Stimulated activated CD4-positive, alpha-beta T cell treated with anti-CD3 and anti-CD28 coated beads, Interleukin-4, amount 100 ng/mL, for 1 hour (primary cell): ENCODE measurements around the gene LRRC28.
"Not testable (repeated sequence)": the region's sequence is repeated elsewhere in the genome, so short reads cannot be mapped to it uniquely, and the experiment has no call there.

ENCODE experiments used
- DNase-seq: peaks from one replicate; pipeline ENCODE4 v3.0.0-alpha.2; 2020

LRRC28 gene

DNA sequence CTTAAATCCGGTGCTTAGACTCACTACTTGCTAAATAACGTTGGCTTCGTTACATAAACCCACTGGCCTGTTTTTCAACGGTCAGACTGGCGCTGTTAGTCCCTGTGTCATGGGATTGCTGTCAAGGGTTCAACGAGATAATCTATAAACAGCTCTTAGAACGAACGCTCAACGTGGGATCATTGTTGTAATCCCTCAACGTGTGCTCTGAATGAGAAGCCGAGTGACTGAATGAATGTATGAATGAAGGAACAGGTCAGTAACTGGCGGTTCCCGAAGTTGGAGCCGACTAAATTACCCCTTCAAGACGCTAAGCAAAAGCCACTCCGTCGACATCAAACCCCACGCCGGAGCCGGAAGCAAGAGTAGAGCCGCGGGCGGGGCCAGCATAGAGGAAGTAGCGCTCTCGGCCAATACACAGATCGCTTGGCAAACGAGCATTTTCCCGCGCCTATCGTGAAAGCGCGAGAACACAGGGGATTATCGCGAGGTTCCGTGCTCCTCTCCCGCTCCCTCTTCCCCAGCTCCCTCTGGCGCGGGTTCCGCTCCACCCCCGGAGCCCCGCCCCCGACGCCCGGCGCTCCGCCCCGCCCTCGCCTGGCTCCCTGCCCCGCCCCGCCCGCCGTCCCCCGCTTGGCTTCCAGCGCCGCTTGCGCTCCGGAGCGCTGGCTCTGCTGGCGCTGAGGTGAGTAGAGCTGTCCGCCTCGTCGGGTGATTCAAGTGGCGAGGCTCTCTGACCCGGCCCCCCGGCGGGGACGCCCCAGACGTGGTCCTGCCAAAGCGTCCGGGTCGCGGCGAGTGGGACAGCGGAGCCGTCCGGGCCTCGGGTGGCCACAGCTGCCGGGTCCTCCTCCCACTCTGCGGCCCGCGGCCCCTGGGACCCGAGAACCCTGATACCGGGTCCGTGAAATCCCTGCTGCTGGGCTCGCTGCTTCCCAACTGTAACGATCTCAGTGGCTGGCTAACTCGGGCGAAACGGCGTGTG lies at the start of gene LRRC28:
Gene LRRC28 (plus strand): TSS at position 625 of the 985 bp plus-strand sequence. CDS start 4,477 bp downstream, outside the sequence.
- peak; percentile 94 for DNase-seq

DNA sequence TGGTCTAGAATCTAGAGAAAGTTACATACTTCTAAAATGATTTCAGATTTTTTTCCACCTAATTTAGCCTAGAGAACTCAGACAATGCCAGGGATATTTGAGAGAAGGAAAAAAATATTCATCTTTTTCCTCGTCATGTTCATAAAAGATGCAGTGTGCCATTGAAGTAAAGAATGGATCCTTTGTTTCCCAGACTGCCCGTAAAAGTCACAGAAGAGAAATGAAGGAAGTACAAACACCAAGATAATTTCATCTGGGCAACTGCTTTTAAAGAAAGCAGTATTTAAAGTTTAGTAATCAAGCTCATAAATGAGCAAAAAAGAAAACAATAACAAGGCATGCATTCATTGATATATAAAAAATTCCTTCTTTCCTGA lies 49.1 kb upstream of the LRRC28 start:
- DNase-seq, result no peak

DNA sequence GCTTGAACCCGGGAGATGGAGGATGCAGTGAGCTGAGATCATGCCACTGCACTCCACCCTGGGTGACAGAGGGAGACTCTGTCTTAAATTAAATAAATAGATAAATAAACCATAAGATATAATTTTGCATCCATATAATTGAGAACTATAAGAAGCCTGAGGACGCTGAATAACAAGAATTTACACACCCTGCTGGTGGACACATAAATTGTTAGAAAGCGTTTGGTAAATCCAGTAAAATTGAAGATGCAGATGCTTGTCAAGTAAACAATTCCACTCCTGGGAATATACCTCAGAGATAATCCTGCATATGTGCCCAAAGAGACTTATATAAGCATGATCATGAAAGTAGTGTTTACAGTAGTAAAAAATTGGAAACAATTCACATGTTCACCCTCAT lies 43.6 kb upstream of the LRRC28 start:
- no peak for DNase-seq

- DNase-seq, result no peak
Observed at GRCh38 chr15:99209326-99209725, 42.0 kb upstream of the LRRC28 start.

- no peak for DNase-seq
Observed at GRCh38 chr15:99210334-99210733, 40.9 kb upstream of the LRRC28 start.

GRCh38 chr15:99211926-99212325 lies 39.4 kb upstream of the LRRC28 start:
- no peak for DNase-seq

- no peak for DNase-seq
Observed at GRCh38 chr15:99212406-99212805, 38.9 kb upstream of the LRRC28 start.

DNA sequence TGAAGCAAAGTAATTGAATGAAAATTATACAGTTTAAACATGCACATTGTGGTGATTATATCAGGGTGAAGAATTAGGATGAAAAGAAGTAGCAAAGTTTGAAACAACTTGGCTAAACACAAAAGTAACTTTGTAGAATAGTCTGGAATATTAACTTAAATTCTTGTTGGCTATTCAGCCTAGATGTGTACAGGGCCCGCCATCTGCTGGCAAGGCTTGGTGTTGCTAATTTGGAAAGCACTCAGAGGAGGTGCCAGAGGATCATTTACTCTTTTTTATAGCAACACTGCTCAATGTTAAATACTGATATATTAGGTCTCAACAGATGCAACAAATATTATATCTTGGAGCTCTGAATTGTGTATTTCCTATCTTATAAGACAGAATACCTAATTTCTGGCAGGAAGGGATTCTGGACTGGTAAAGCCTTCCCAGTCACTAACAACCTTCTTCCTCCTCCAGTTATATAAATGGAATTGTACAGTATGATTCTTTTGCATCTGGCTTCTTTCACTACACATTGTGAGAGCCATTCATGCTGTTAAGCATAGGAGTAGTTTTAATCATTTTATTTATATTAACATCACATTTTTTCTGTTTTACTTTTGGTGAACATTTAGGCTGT lies 38.0 kb upstream of the LRRC28 start:
- DNase-seq, result peak; percentile 65

- no peak for DNase-seq
Observed at GRCh38 chr15:99224372-99225214, 26.7 kb upstream of the LRRC28 start.

DNA sequence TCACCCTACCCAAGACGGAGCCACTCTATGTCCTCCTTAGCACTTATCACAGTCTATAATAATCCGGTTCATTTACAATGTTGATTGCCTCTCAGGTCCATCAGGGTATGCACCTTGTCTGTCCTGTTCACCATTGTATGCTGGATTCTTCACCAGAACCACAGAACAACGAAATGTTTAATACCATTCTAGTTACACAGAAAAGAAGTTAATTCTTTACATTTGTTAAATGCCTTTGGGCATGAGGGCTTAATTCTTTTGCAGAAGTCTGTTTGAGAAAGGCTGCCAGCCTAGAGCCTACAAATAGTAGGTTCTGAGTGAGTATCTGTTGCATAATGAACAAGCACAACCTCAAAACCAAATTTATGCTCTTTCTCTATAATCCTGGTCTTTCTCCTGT lies 24.5 kb upstream of the LRRC28 start:
- no peak for DNase-seq

- DNase-seq, result no peak
Observed at GRCh38 chr15:99228120-99228770, 23.0 kb upstream of the LRRC28 start.

DNA sequence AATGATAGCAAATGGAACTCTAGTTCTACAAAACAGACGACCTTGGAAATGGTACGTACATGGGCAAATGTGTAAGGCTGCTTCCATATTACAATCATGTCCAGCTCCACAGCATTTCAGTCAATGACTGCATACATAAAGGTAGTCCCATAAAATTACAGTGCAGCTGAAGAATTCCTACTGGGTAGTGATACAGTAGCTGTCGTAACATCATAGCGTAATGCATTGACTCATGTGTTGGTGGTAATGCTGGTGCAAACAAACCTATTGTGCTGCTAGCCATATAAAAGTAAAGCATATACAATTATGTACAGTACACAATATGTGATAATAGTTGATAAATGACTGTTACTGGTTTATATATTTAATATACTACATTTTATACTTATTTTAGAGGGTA lies 20.4 kb upstream of the LRRC28 start:
- no peak for DNase-seq

- DNase-seq, result no peak
Observed at GRCh38 chr15:99232740-99233139, 18.5 kb upstream of the LRRC28 start.

GRCh38 chr15:99234160-99234559 lies 17.1 kb upstream of the LRRC28 start:
- not testable (repeated sequence) for DNase-seq

- DNase-seq, result no peak
Observed at GRCh38 chr15:99238849-99239248, 12.4 kb upstream of the LRRC28 start.

GRCh38 chr15:99239545-99240198 lies 11.6 kb upstream of the LRRC28 start:
- no peak for DNase-seq

DNA sequence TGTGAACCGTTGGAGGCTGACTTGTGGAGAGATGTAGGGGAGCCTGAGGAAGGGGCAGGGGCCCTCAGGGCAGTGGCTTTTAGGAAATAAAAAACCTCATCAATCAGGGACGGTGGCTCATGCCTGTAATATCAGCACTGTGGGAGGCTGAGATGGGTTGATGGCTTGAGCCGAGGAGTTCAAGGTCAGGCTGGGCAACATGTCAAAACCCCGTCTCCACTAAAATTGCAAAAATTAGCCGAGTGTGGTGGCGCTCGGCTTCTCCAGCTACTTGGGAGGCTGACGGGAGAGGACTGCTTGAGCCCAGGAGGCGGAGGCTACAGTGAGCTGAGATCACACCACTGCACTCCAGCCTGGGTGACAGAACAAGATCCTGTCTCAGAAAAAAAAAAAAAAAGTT lies 9.5 kb upstream of the LRRC28 start:
- no peak for DNase-seq

GRCh38 chr15:99244306-99244705 lies 7.0 kb upstream of the LRRC28 start:
- no peak for DNase-seq

DNA sequence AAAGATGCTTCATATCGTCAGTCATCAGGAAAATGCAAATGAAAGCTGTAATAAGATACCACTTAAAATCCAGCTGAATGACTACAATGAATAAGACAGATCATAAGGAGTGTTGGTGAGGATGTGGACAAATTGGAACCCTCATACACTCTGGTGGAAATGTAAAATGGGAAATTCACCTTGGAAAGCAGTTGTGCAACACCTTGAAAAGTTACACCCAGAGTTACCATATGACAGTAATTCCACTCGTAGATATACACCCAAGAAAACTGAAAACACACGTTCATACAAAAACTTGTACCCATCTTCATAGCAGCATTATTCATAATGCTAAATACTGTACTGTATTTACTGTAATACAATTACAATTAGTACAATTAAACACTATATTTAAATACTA lies 4.2 kb upstream of the LRRC28 start:
- no peak for DNase-seq

GRCh38 chr15:99248000-99248715 lies 3.1 kb upstream of the LRRC28 start:
- no peak for DNase-seq

DNA sequence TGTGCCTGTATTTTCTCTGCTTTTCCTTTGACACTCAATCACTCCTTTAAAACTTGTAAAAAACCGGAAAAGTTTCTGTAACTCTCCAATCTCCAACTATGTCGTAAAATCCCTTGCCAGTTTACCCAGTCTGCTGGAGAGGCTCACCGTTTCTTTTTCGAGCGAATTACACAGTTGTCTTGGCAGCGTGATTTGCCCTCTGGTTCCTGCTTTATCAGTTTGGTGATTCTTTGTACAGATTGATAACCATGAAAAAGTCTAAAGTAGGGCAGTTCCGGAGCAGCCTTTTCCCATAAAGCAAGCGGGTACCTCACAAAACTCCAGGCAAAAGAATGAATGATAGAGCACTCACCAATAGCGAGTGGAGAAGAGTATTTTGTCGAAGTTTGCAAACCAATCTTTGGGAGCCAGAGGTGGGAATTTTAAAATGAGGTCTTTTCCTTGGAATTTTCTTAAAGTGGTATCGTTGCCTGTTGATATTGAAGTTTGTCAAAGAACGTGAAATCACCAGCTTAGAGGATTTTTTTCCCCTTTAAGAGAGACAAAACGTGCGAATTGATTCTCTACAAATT lies 1.9 kb upstream of the LRRC28 start, which contains the start of gene TTC23:
Gene TTC23 (minus strand): TSS at position 312 of the 572 bp plus-strand sequence. CDS start 20,869 bp downstream, outside the sequence.
- DNase-seq, result no peak
